SK-N-SH (cell line): ENCODE results near the gene DNAJB1.

Source experiments
- EZH2phosphoT487 ChIP-seq: fragments of 200-600 bp; sonication (generic); IDR thresholded peaks from 2 replicates; pipeline ENCODE4 v1.6.1; 2017; ENCODE audit warnings: low read depth, mixed run types, mild to moderate bottlenecking, antibody characterized with exemption, moderate library complexity, borderline replicate concordance
- FOSL2 ChIP-seq: IDR thresholded peaks from 2 replicates; pipeline ENCODE4 v1.4.0; 2012; ENCODE audit warnings: low read depth, mild to moderate bottlenecking, moderate library complexity, borderline replicate concordance
- FOXJ3 ChIP-seq: sonication (generic); formaldehyde crosslinking; IDR thresholded peaks from 2 replicates; pipeline ENCODE4 v1.5.1; 2020; ENCODE audit warnings: mild to moderate bottlenecking, missing genetic modification reagents
- GABPA ChIP-seq: IDR thresholded peaks from 2 replicates; pipeline ENCODE4 v1.4.0; 2012; ENCODE audit warnings: low read depth, mild to moderate bottlenecking
- JUND ChIP-seq: IDR thresholded peaks from 2 replicates; pipeline ENCODE4 v1.4.0; 2012
- POLR2AphosphoS5 ChIP-seq: IDR thresholded peaks from 2 replicates; pipeline ENCODE4 v1.6.1; 2012; ENCODE audit warnings: low read depth, low read length
- SIN3A ChIP-seq: IDR thresholded peaks from 2 replicates; pipeline ENCODE4 v1.6.1; 2012; ENCODE audit warnings: low read depth, mild to moderate bottlenecking, low read length, moderate library complexity, borderline replicate concordance
- TAF1 ChIP-seq: IDR thresholded peaks from 2 replicates; pipeline ENCODE4 v1.6.1; 2012; ENCODE audit warnings: low read depth, mild to moderate bottlenecking, low read length, moderate library complexity, borderline replicate concordance
- YY1 ChIP-seq: IDR thresholded peaks from 2 replicates; pipeline ENCODE4 v1.4.0; 2012; ENCODE audit warnings: low read depth, mild to moderate bottlenecking
- TF ChIP-seq, protein P1 (sequence below): fragments of 200-600 bp; sonication (generic); IDR thresholded peaks from 2 replicates; pipeline ENCODE4 v1.6.1; 2017; ENCODE audit warnings: antibody characterized with exemption, mild to moderate bottlenecking, moderate library complexity
- TF ChIP-seq, protein P2 (sequence below): IDR thresholded peaks from 2 replicates; pipeline ENCODE4 v1.4.0; 2012; ENCODE audit warnings: low read depth, borderline replicate concordance

DNA sequence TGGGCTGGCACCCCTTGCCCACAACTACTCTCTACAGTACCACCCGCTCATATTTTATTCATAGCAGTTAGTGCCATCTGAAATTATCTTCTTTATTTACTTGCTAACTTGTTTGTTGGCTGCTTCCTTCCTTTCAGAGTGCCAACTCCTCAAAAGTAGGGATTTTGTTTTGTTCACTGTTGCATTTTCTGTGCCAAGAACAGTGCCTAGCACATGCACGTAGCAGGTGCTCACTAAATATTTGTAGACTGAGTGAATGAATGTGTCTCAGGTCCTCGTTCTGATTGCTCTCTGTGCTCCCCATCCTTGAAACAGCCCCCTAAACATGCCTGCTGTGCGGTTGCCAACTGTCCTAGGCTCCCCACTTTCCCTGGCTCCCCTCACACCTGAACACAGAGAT is 23.8 kb downstream of the DNAJB1 start:
- TF ChIP-seq, protein P1, sequence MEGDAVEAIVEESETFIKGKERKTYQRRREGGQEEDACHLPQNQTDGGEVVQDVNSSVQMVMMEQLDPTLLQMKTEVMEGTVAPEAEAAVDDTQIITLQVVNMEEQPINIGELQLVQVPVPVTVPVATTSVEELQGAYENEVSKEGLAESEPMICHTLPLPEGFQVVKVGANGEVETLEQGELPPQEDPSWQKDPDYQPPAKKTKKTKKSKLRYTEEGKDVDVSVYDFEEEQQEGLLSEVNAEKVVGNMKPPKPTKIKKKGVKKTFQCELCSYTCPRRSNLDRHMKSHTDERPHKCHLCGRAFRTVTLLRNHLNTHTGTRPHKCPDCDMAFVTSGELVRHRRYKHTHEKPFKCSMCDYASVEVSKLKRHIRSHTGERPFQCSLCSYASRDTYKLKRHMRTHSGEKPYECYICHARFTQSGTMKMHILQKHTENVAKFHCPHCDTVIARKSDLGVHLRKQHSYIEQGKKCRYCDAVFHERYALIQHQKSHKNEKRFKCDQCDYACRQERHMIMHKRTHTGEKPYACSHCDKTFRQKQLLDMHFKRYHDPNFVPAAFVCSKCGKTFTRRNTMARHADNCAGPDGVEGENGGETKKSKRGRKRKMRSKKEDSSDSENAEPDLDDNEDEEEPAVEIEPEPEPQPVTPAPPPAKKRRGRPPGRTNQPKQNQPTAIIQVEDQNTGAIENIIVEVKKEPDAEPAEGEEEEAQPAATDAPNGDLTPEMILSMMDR = no peak
- no peak for TF ChIP-seq GABPA
- no peak for TF ChIP-seq YY1
- no peak for TF ChIP-seq POLR2AphosphoS5
- TF ChIP-seq JUND = no peak
- no peak for TF ChIP-seq TAF1
- no peak for TF ChIP-seq FOSL2
- no peak for TF ChIP-seq EZH2phosphoT487
- no peak for TF ChIP-seq SIN3A
- TF ChIP-seq FOXJ3 = no peak
- TF ChIP-seq, protein P2, sequence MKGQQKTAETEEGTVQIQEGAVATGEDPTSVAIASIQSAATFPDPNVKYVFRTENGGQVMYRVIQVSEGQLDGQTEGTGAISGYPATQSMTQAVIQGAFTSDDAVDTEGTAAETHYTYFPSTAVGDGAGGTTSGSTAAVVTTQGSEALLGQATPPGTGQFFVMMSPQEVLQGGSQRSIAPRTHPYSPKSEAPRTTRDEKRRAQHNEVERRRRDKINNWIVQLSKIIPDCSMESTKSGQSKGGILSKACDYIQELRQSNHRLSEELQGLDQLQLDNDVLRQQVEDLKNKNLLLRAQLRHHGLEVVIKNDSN = no peak
